HG02852 (cell line): ENCODE data around the gene RNF138.
"Not testable (repeated sequence)": the region's sequence is repeated elsewhere in the genome, so short reads cannot be mapped to it uniquely, and the experiment has no call there.

Experiments
- ATAC-seq: cut with Tn5 transposase; IDR thresholded peaks from one replicate; pipeline ENCODE4 v1.9.1; 2021; ENCODE audit warnings: mild to moderate bottlenecking, moderate library complexity; ENCODE audit not compliant: unreplicated experiment

RNF138 gene

DNA sequence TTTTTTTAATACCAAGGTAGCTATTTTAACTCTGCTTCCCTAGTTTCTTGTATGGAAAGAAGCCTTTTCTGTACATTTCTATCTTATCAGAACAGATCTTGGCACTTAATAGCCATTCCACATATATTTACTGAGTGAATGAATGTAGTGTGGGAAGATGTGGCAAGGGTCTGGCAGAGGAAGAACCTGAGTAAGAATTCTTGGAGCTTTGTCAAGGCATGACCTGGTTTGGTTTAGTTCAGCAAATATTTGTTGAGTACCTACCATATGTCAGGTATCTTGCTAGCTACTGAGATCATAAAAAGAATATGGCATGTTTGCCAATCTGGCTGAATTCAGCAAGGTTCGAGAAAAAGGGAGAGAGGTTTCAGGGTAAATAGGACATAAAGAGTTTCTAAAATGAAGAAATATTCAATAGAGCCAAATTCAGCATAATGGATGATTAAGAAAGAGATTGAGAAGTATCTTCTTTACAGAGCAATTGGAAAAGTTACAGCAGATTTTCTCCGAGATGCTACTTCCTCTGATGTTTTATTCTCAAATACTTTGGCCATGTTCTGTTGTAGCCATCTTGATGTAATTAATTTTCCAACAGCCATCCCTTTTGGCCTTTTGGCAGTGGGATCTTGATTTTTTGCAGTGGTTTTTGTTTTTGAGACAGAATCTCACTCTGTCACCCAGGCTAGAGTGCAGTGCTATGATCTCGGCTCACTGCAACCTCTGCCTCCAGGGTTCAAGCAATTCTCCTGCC, 76.5 kb downstream of the RNF138 start:
- ATAC-seq: no peak

DNA sequence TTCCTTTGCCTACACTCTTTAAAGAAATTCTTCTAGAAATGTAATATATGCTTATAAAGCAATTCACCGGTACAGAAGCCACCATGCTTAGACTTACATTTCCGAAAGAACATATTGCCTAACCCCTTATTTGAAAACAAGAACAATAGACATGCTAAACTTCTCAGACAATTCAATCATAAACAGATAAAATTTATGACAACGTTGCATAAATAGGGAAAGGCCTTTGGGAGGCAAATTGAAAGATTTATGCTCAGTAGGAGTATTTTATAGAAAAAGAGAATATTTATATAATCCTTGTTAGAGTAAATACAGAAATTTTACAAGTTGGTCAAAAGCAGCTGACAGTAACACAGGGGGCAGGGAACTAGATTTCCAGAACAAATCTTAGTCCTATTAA, 82.0 kb downstream of the RNF138 start:
- ATAC-seq: no peak

DNA sequence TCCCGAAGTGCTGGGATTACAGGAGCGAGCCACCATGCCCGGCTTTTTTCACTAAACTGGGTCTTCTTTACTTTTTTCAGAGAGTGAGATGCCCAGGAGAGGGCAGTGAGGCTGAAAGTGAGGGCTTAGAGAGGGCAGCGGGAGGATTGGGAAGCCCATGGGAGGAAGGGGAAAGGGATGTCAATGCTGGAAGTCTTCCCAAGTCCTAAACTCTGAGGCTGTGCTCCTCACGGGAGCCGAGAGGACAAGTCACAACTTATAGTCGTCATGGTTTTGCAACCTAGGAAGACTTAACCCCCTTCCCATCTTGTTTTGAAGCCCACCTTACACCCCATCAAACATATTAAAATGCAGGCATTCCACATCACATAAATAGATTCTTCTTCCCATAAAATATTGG, 83.0 kb downstream of the RNF138 start:
- no peak for ATAC-seq

DNA sequence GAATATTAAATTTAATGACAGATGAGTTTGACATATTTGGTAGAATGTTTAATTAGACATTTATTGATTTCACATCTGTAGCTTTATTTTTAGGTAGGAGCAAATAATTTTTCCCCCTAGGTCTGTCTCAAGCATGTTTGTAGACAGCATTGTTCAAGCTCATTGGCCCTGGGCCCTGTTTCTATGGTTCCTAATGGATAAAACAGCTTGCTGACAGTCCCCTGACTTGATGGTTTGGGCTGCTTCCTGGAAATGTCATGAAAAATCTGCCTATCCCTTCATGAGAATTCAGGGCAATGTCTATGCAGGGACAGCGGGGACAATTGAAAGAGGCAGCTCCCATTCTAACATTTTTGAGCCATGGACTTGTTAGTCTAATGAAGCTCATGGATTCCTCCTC, 83.6 kb downstream of the RNF138 start:
- ATAC-seq: no peak

DNA sequence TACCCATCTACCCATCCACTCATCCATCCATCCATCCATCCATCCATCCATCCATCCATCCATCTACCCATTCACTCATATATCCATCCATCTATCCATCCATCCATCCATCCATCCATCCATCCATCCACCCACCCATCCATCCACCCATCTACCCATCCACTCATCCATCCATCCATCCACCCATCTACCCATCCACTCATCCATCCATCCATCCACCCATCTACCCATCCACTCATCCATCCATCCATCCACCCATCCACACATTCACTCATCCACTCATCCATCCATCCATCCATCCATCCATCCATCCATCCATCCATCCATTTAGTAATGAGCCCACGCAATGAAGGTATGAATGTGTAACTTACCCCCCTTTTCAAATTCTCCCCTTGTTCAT, 85.1 kb downstream of the RNF138 start:
- not testable (repeated sequence) for ATAC-seq

DNA sequence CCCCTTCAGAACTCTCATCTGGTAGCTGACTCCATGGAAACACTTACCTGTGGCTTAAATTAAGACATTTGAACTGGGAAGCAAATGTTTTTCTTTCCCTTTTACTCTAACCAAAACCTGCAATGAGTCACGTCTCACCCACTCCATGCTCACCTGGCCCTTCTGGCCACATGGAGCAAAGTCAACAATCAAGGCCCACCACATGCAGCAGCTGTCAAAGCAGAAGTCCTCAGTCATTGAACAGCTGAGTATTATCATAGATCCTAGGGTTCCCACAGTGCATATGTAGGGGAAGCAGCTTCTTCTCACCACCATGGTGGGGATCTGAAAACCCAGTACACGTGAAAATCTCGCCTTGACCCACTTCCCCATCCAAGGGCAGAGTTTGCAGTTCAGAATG, 85.9 kb downstream of the RNF138 start:
- ATAC-seq: no peak
